Right atrium auricular region (tissue), 2 donors: Measurements from ENCODE around the gene PLCH1. TPM values are rescaled to one million over a fixed set of nuclear protein-coding genes. Genes with fewer than 3 reads are reported as not detected.

Source experiments
- DNase-seq: peaks from one replicate; pipeline ENCODE4 v3.0.0-alpha.2; 2019; ENCODE audit warnings: low spot score
- H3K27ac ChIP-seq, 2 donors: fragments of 200-600 bp; sonication (generic); 1 replicate in 1 of 2; 2 replicates in 1 of 2; pipeline ENCODE4 v1.5.1; 2016 to 2019
- H3K27me3 ChIP-seq, 2 donors: fragments of 200-600 bp; sonication (generic); one replicate each; pipeline versions ENCODE4 v1.5.1 to v1.6.0; 2017 to 2019
- H3K36me3 ChIP-seq: fragments of 200-600 bp; sonication (generic); one replicate; pipeline ENCODE4 v1.5.1; 2016
- H3K4me1 ChIP-seq, 2 donors: fragments of 200-600 bp; sonication (generic); one replicate each; pipeline versions ENCODE4 v1.5.1 to v1.6.0; 2017 to 2019
- H3K4me3 ChIP-seq, 2 donors: fragments of 200-600 bp; sonication (generic); 1 replicate in 1 of 2; 2 replicates in 1 of 2; pipeline ENCODE4 v1.5.1; 2017 to 2019; ENCODE audit warnings: mild to moderate bottlenecking in 1 of 2, moderate library complexity in 1 of 2
- H3K9me3 ChIP-seq, 2 donors: fragments of 200-600 bp; sonication (generic); one replicate each; pipeline ENCODE4 v1.5.1; 2019
- total RNA-seq, 2 donors: library from RNA; depleted of rRNA; stranded (reverse); fragments of >200 nt; gene quantifications; one replicate each; pipeline ENCODE4 v1.1.0, GENCODE V29; 2016
- TF ChIP-seq, protein P1 (sequence below), 2 donors: fragments of 200-600 bp; sonication (generic); IDR thresholded peaks; one replicate each; pipeline ENCODE4 v1.5.1; 2019; ENCODE audit warnings: antibody characterized with exemption in 2 of 2

PLCH1 gene
- total RNA-seq, 2 donors from 2014 or later, result 1.4 to 1.5 TPM

DNA sequence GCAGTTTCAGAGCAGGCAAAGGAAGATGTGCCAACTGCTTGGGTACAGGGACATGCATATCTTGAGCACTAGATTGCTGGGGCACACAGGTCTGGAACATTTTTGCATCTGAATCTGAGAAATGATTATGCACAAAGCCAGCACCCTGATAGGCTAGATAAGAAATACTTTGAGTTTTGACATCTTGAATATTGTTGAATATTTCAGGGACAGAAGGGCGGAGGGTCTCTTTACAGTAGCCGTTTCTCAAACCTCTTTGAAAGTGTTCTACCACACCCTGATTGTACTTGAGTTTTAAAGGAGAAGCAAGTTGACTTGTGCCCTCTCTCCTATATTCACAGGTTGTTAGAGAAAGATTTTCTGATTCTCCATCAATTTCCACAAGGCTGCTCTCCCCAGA, 263.3 kb downstream of the PLCH1 start:
- no peak overlapping the region for H3K4me3 ChIP-seq
- no peak for DNase-seq
- H3K27me3 ChIP-seq, result no peaks in the 10 kb centered on the region
- no peak overlapping the region for H3K27ac ChIP-seq
- TF ChIP-seq, protein P1, sequence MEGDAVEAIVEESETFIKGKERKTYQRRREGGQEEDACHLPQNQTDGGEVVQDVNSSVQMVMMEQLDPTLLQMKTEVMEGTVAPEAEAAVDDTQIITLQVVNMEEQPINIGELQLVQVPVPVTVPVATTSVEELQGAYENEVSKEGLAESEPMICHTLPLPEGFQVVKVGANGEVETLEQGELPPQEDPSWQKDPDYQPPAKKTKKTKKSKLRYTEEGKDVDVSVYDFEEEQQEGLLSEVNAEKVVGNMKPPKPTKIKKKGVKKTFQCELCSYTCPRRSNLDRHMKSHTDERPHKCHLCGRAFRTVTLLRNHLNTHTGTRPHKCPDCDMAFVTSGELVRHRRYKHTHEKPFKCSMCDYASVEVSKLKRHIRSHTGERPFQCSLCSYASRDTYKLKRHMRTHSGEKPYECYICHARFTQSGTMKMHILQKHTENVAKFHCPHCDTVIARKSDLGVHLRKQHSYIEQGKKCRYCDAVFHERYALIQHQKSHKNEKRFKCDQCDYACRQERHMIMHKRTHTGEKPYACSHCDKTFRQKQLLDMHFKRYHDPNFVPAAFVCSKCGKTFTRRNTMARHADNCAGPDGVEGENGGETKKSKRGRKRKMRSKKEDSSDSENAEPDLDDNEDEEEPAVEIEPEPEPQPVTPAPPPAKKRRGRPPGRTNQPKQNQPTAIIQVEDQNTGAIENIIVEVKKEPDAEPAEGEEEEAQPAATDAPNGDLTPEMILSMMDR (IDR thresholded peaks at IDR 0.05), result no peak
- no peaks in the 10 kb centered on the region for H3K36me3 ChIP-seq
- no peaks in the 10 kb centered on the region for H3K4me1 ChIP-seq
- peaks cover 0 to 5% of the 10 kb centered on the region in 2 donors for H3K9me3 ChIP-seq

- no peaks in the 10 kb centered on the region for H3K36me3 ChIP-seq
- TF ChIP-seq, protein P1 (IDR thresholded peaks at IDR 0.05), result no peak
- H3K4me1 ChIP-seq, result no peaks in the 10 kb centered on the region
- no peaks in the 10 kb centered on the region for H3K27me3 ChIP-seq
- DNase-seq, result no peak
- peaks cover 0 to 7% of the 10 kb centered on the region in 2 donors for H3K9me3 ChIP-seq
- no peak overlapping the region for H3K27ac ChIP-seq
- no peak overlapping the region for H3K4me3 ChIP-seq
Observed at GRCh38 chr3:155481089-155481488, 263.8 kb downstream of the PLCH1 start.

- no peak for DNase-seq
- TF ChIP-seq, protein P1 (IDR thresholded peaks at IDR 0.05), result no peak
- no peaks in the 10 kb centered on the region for H3K36me3 ChIP-seq
- H3K27ac ChIP-seq, result no peak overlapping the region
- H3K9me3 ChIP-seq, result peaks cover 4 to 20% of the 10 kb centered on the region in 2 donors
- H3K4me1 ChIP-seq, result no peaks in the 10 kb centered on the region
- H3K4me3 ChIP-seq, result no peak overlapping the region
- H3K27me3 ChIP-seq, result no peaks in the 10 kb centered on the region
Observed at GRCh38 chr3:155465664-155466063, 279.2 kb downstream of the PLCH1 start.

- no peaks in the 10 kb centered on the region for H3K4me1 ChIP-seq
- TF ChIP-seq, protein P1 (IDR thresholded peaks at IDR 0.05), result no peak
- H3K36me3 ChIP-seq, result no peaks in the 10 kb centered on the region
- peaks cover 4 to 12% of the 10 kb centered on the region in 2 donors for H3K9me3 ChIP-seq
- H3K27me3 ChIP-seq, result no peaks in the 10 kb centered on the region
- DNase-seq, result no peak
- no peak overlapping the region for H3K4me3 ChIP-seq
- H3K27ac ChIP-seq, result no peak overlapping the region
Observed at GRCh38 chr3:155462672-155463071, 282.2 kb downstream of the PLCH1 start.

- TF ChIP-seq, protein P1 (IDR thresholded peaks at IDR 0.05), result no peak
- no peak for DNase-seq
- Histone ChIP-seq H3K36me3 (no peaks in the 10 kb centered on the region), H3K9me3 (no peaks in the 10 kb centered on the region), H3K4me3 (no peak overlapping the region), H3K27me3 (no peaks in the 10 kb centered on the region), H3K4me1 (no peaks in the 10 kb centered on the region), H3K27ac (no peak overlapping the region)
Observed at GRCh38 chr3:155457591-155457990, 287.3 kb downstream of the PLCH1 start.

DNA sequence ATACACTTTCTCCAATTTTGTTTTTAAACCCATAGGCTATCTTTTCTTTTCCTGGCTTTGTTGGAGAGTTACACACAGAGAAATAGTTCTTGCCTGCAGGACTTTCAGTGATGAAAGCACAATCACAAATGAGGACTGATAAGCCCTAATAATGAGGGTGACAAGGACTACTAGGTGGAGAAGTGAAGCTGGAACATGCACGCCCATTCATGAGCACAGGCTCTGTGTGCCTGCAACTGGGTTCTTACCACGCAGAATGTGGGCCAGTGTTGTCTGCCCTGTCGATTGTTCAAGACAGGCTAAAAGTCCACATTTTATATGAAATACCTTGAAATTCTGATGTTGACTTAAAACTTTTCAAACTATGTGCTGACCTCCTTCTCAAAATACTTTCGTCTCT, 289.1 kb downstream of the PLCH1 start:
- Histone ChIP-seq H3K9me3 (no peaks in the 10 kb centered on the region), H3K4me3 (no peak overlapping the region), H3K4me1 (no peaks in the 10 kb centered on the region), H3K27ac (no peak overlapping the region), H3K27me3 (no peaks in the 10 kb centered on the region), H3K36me3 (no peaks in the 10 kb centered on the region)
- DNase-seq, result no peak
- TF ChIP-seq, protein P1 (IDR thresholded peaks at IDR 0.05), result no peak
